GM21360 (cell line): ENCODE data around the gene SRL.
"Not testable (repeated sequence)": the region's sequence is repeated elsewhere in the genome, so short reads cannot be mapped to it uniquely, and the experiment has no call there.

Experiments used
- ATAC-seq: cut with Tn5 transposase; IDR thresholded peaks from one replicate; pipeline ENCODE4 v1.9.1; 2021; ENCODE audit warnings: mild to moderate bottlenecking, moderate library complexity; ENCODE audit not compliant: unreplicated experiment

Gene SRL

DNA sequence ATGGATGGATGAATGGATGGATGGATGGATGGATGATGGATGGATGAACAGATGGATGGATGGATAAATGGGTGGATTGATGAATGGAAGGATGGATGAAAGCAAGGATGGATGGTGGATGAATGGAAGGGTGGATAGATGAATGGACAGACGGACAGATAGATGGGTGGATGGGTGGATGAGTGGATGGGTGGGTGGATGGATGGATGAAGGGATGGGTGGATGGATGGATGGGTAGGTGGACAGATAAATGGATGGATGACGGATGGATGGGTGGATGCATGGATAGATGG is 14.9 kb downstream of the SRL start:
- ATAC-seq = no peak

DNA sequence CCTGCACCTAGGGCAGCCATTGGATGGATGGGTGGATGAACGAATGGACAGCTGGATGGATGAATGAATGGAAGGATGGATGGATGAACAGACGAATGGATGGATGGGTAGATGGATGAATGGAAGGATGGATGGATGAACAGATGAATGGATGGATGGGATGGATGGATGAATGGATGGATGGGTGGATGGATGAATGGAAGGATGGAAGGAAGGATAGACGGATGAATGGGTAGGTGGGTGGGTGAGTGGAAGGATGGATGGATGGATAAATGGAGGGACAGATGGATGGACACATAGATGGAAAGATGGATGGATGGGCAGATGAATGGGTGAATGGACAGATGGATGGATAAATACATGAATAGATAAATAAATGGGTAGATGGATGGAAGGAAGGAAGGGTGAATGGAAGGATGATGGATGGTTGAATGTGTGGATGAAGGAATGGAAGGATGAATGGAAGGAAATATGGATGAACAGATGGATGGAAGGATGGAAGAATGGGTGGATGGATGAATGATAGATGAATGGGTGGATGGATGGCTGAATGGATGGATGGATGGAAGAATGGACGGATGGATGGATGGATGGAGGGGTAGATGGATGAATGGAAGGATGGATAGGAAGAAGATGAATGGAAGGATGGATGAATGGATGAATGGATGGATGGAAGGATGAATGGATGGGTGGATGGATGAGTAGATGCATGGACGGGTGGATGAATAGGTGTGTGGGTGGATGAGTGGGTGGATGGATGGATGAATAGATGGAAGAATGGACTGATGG is 15.4 kb downstream of the SRL start:
- no peak for ATAC-seq

DNA sequence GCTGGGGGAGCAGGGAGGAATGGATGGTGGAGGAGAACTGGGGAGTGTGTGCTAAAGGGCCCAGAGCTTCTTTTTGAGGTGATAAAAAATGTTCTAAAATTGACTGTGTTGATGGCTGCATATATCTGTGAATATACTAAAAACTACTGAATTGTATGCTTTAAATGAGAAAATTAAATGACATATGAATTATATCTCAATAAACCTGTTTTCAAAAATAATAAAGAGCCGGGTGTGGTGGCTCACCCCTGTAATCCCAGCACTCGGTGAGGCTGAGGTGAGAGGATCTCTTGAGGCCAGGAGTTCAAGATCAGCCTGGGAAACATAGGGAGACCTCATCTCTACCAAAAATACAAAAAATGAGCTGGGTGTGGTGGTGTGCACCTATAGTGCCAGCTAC is 16.8 kb downstream of the SRL start:
- no peak for ATAC-seq

DNA sequence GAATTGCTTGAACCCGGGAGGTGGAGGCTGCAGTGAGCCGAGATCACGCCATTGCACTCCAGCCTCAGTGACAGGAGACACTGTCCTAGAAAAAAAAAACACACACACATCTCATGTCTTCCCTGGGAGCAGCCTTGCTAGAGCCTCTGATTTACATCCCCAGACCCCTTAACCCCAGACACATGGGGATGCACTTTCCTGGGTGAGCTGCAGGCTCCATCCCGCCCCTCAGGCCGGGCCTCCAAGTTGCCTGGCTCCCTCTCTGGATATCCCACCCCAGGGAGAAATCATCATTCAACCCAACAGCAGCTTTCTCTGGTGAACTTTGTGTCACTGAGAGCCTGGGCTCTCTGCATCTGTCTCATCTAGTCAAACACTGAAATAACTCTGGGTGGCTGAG is 21.5 kb downstream of the SRL start:
- no peak for ATAC-seq

DNA sequence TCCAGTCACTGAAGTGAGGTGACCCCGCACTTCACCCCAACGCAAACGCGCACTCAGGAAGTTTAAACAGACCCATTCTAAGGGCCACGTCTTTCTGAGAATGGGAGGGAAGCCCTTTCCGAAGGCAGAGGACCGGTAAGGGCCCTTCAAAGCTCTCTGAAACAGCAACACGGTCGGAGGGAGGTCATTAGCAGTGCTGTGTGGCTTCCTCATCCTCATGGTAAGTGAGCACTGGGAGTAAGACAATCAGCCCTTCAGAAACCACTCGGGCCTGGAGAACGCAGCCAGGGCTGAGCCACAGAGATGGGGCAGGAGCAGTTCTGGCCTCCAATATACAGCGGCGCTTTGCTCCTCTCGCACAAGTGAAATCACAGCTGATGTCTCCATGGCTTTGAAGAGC is 23.7 kb downstream of the SRL start:
- ATAC-seq = no peak

DNA sequence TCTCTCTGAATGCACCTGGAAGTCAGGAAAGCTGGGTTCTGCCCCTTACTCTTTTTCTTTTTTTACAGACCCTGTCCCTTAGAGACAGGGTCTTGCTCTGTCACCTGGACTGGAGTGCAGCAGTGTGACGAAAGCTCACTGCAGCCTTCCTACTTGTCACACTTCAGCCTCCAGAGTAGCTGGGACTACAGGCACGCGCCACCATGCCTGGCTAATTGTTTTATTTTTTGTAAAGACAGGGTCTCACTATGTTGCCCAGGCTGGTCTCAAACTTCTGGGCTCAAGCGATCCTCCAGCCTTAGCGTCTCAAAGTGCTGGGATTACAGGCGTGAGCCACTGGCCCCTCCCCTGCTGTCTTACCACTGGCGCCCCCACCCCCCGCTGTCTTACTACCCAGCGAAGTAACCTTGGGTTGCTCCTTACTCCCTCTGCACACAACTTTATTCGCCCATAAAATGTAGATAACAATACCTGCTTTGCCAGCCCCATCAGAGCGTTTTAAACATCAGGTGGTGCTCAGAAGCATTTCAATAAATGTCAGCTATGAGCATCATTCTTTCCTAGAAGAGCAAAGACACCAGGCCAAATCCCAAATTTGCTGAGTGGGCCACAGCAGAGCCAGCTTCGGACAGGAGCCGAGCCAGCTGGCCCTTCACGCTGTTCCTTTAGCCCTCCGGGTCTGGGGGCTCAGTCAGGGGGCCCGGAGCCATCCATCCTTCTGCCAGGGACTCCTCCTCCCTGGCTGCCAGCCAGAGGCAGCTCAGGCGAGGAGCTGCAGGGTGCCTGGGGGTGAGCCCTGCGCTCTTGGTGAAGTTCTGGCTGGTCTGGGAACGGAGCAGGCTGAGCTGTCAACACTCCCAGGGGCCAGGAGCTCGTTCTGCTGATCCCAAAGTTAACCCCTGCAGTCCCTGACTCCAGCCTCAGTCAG is 24.4 kb downstream of the SRL start:
- ATAC-seq = no peak

DNA sequence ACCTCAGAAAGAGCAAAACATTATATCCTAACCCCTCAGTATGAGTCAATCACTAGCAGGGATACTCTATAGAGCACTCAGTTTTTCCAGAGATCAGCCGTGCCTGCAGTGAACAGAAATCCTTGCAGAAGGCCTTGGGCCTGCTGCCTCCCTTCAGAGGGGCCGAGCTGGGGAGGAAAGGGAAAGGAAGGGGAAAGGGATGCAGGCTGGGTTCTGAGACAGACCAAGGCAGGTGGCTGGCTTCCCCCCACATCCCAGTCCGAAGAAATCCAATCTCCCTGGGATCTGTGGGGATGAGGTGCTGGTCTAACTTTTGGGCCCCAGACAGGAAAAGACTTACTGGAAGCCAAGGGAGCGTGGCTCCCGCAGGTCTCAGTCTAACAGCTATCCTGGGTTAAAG is 25.3 kb downstream of the SRL start:
- ATAC-seq = no peak

DNA sequence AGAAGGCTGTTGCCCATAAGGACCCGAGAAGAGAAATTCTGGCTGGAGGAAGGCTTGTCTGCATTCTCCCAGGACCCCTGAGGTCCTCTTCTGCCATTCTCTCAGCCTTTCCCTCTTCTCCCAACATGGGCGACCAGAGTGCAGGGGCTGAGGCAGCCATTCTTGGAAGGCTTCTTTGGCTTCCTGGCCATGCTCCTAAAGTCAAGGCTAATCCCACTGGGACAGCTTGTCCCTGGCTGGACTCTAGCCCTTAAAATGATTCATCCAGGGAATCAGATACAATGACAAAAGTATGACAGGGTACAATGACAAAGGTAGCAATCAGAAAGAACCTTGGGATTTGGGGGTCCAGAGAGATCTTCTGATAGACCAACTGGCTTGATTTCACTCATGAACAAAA is 26.8 kb downstream of the SRL start:
- ATAC-seq = no peak

DNA sequence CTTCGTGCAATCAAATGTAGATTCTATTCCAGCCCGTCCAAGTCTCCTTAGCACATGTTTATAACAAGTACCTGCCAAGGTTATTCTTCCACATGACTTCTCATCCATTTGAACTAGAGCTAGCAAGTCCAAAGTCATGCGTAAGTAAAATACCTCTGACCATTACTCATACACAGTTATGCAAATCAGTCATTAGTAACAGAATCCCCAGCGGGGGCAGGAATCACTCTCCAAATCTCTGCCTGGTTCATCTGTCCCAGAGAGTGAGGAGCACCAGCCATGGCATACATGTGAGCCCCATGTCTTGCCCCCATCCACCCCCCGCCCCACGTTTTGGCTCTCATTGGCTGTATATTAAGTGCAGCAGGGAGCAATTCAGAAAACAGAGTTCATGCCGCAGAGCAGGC is 27.7 kb downstream of the SRL start:
- no peak for ATAC-seq

DNA sequence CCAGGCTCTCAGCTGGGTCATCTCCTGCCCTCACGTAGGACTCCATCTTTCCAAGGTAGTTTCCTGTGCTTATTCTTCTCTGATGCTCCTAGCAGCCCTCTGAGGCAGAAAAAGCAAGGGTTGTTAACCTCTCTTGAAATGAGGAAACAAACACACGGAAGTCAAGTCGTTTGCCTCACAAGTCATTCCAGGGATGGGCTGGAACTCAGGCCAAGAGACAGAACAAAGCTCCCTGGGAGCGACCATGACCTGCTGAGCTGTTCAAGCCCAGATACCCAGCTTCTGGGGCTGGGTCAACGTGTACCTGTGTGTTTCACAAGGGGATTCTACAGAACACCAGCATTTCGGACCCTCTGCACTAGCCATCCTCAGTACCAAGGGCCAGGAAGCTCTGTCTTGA is 28.1 kb downstream of the SRL start:
- no peak for ATAC-seq

DNA sequence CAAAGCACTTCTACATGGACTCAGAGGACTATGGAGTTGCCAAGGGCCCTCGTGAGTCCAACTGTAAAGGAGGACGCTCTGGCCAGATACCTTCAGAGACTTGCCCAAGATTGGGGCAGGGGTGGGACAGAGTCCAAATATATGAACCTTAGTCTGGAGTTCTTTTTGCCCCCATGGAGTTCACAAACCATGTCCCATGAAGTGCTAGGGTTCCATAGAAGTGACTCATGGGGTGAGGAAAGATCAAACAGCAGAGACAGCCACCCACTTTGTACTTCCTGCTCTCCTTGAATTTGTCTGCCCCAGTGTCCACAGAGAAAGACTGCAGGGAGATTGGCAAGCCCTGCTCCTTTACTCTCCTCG is 29.0 kb downstream of the SRL start:
- ATAC-seq = no peak

DNA sequence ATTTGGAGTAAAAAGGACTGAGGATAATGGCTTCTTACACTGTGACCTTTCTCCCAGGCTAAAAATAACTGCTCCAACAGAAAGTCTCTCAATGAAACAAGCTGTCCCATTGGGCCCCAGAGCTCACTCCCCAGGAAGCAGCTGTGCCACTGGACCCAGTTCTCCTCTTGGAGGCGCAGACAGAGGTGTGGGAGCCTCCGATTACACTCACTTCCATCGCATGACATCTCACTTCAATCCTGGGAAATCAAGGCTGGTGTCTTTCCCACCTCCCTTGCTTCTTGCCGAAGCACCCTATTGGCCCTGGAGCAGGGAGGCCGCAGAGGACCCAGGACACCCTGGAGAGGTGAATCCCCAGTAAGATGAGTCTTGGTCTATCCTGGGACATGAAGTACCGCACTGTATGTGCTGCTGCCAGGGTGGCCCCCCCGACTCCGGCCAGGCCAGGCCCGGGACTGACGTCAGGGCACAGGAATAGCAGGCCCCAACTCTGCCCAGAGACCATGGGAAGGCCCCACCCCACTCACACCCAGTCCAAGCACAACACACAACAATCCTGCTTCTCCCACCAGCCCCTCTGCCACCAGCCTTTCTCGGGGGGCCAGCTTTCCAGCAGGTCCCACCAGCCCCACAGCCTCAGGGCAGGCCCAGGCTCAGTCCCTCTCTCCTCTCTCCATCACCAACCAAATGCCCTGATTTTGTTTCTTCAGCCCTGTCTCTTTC is 29.5 kb downstream of the SRL start:
- ATAC-seq = no peak

DNA sequence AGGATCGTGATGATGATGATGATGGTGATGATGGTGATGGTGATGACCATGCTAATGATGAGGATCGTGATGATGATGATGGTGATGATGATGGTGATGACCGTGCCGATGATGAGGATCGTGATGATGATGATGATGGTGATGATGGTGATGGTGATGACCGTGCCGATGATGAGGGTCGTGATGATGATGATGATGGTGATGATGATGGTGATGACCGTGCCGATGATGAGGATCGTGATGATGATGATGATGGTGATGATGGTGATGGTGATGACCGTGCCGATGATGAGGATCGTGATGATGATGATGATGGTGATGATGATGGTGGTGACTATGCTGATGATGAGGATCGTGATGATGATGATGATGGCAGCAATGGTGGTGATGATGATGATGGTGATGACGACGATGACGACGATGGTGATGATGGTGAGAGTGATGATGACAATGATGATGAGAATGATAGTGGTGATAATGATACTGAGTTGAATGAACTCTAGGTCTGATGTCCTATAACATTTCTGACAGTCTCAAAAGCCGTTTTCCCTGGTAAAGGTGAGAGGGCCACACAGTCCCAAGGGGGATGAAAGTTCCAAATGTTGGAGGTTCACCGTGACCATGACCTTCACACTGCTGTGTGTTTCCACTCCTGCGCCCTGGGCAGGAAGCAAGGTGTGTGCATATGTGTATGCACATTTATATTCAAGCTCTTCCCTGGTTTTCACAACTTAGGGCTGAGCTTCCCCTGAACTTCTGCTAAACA is 30.3 kb downstream of the SRL start:
- not testable (repeated sequence) for ATAC-seq

DNA sequence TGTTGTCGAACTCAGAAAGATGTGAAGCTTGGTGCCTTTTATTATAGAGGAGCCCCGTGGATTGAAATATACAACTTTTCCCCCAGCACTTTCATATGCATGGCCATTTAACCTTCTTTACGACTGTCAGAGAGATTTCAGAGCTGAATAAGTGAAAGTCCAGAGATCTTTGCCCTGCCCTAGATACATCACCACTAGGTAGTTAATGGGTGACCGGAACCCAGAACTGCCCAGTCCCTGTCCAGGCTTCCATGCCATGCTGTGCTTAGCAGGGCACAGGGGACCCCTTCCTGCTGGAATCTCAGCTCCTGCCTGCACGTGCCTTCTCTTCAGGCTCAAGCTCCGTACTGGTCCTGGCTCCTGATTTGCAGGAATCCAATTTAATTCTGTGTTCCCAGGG is 32.2 kb downstream of the SRL start:
- no peak for ATAC-seq

DNA sequence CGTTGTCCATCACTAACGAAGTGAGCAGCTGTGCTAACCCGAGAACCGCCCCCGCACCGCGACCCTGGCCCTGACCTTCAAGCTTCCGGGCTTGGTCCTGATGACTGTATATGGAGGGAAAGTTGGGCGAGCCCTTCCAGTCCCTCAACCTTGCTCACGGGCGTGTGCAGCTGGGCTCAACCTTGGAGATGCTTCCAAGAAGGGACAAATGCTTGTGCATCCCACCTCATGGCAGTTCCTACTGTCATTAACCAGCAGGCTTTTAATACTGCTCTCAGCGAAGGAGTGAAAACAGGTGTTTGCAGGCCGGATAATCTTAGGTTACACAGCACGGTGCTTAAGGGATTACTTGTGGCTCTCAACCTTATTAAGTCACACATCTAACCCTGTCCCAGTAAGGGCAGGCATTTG is 33.5 kb downstream of the SRL start:
- ATAC-seq = no peak

DNA sequence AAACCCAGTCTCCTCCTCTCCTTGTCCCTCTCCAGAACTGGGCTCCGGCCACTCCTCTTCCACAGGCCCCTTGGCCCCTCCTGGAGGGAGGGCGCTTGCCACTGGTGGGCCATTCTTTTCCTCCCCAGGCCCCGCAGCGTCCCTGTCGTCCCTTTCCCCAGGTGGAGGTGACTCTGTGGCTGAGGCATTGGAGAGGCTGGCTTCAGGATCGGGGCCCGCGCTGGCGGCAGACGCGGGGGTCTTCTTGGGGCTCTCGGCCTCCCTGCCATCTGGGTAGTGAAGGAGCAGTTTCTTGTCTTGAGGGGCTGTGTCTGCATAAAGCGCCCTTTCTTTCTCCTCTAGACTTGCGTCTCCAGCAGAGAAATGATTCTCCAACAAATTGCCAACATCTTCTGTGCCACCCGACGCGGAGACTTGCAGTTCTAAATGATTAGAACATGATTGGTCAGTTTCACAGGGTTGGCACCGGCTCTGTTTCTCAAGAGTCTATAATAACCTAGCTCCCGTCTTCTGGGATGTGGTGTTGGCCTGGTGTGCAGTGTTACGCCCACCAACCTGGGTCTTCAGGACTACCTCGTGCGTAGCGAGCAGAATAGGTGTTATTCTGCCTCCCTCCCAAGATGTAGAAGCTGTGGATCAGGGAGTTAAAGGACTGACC is 34.1 kb downstream of the SRL start:
- no peak for ATAC-seq

DNA sequence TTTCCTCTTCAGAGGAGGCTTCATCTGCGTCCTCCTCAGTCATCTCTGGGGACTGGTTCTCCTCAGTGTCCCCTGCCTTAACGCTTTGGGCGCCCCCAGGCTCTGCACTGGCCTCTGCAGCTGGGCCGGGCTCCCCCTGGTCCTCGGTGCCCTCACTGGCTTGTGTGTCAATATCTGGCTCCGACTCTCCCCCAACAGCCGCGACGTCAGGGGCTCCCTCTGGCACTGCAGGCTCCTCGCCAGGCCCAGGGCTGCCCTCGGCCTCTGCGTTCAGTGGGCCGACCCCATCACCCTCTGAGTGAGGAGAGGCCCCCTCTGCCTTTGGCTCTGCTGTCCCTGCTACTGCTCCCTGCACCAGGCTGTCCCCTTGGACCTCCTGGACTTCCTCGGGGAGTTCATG is 34.7 kb downstream of the SRL start:
- ATAC-seq = no peak

DNA sequence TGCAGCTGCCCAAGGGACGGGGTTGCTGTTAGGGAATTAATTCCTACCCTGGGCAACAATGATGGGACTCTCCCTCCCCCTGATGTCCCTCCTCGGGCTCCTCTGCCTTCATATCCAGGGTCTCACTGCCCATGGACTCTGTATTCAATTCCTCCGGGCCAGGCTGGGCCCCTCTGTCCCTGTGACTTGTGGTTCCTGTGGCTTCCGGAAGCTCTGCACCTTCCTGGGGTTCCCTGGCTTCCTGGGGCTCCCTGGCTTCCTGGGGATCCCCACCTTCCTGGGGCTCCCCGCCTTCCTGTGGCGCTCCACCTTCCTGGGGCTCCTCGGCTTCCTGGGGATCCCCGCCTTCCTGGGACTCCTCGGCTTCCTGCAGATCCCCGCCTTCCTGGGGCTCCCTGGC is 35.2 kb downstream of the SRL start:
- no peak for ATAC-seq

DNA sequence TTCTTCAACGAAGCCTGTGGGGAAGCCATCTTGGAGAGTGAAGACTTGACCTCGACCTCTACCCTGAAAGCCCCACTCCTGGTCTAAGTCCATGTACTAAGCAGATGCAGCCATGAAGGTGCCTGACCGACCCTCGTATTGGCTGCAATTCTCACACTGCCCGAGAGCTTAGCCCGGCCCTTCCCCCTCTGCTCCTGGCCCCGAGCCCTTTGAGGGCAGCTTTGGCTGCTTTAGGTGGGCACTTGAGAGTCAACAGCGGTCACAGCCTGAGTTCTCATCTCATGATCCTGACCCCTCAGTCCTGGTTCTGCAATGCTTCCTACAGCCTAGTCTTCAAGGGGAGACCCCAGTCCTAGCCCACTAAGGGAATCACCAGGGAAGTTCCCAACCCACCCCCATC is 35.9 kb downstream of the SRL start:
- ATAC-seq = no peak

DNA sequence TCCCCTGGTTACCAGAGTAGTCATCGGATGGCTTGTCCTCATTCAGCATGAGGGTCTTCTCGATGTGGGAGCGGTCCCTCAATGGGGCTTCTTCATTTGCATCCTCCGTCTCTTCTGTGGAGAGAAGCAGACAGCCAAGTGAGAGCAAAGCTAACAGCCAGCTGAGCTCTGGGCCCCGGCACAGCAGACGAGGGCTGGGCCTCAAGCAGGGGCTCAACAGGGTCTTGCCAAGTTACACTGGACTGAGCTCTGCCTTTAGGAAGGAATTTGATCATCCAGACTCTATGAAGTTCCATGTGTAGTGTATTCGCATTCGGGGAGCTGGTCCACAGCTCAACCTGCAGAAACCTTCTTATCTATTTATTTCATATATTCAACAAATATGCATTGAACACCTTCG is 37.4 kb downstream of the SRL start:
- ATAC-seq = no peak

DNA sequence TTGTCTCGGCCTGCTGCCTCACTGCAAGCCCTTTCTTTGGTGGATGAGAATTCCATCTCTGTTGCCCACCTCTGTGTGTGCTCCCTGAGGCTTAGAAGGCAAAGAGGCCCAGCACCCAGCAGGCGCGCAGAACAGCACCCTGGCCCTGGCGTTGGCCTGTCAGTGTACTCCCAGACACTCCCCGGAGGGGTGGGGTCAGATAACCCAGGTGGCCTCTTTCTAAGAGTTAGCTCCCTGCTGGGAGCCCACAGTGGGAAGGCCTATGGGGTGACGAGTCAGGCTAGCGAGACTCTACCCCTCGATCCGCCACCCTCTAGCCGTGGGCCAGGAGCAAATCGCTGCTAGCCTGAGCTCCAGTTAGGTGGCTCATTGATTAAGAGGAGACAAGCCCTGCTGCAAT is 38.1 kb downstream of the SRL start:
- no peak for ATAC-seq
